Neural cell (in vitro differentiated cells): ENCODE measurements around the gene KRT39.

Experiments used
- EP300 ChIP-seq: fragments of 450-650 bp; conservative IDR thresholded peaks from 2 replicates; pipeline ENCODE4 v1.6.1; 2014; ENCODE audit warnings: antibody characterized with exemption, mild to moderate bottlenecking, moderate library complexity; ENCODE audit not compliant: poor library complexity, severe bottlenecking
- EZH2 ChIP-seq: fragments of 200-600, 300-800 bp; shearing (Covaris generic), sonication (generic); IDR thresholded peaks from 2 replicates; pipeline ENCODE4 v1.6.1; 2014; ENCODE audit warnings: antibody characterized with exemption, low read length, borderline replicate concordance, mild to moderate bottlenecking; ENCODE audit not compliant: insufficient read depth, poor library complexity, severe bottlenecking
- MXI1 ChIP-seq: fragments of 450-650 bp; conservative IDR thresholded peaks from 2 replicates; pipeline ENCODE4 v1.6.1; 2014; ENCODE audit warnings: antibody characterized with exemption, mild to moderate bottlenecking; ENCODE audit not compliant: poor library complexity, severe bottlenecking
- POLR2AphosphoS5 ChIP-seq: IDR thresholded peaks from 2 replicates; pipeline ENCODE4 v1.6.1; 2012
- RAD21 ChIP-seq: fragments of 450-650 bp; conservative IDR thresholded peaks from 2 replicates; pipeline ENCODE4 v1.6.1; 2014; ENCODE audit warnings: antibody characterized with exemption, mild to moderate bottlenecking, moderate library complexity
- REST ChIP-seq: IDR thresholded peaks from 2 replicates; pipeline ENCODE4 v1.6.1; 2012; ENCODE audit warnings: borderline replicate concordance
- SMC3 ChIP-seq: fragments of 450-650 bp; conservative IDR thresholded peaks from 2 replicates; pipeline ENCODE4 v1.6.1; 2014; ENCODE audit warnings: antibody characterized with exemption, mild to moderate bottlenecking, moderate library complexity; ENCODE audit not compliant: poor library complexity
- TF ChIP-seq, protein P1 (sequence below): fragments of 450-650 bp; IDR thresholded peaks from 2 replicates; pipeline ENCODE4 v1.5.1; 2014; ENCODE audit warnings: antibody characterized with exemption, mild to moderate bottlenecking, moderate library complexity; ENCODE audit not compliant: poor library complexity, severe bottlenecking

DNA sequence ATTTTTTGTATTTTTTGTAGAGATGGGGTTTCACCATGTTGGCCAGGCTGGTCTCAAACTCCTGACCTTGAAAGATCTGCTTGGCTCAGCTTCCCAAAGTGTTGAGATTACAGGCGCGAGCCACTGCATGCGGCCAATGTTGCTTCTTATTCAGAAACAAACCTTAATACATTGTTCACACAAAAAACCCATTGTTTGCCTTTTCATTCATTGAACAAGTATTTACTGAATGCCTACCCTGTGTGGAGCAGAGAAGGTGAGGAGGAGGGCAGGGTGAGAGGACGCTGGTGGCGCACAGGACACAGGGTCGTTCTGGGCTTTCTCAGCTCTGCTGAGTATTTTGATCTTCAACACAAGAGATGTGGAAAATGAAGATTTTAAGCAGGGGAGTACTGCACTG is 21.3 kb downstream of the KRT39 start:
- TF ChIP-seq, protein P1, sequence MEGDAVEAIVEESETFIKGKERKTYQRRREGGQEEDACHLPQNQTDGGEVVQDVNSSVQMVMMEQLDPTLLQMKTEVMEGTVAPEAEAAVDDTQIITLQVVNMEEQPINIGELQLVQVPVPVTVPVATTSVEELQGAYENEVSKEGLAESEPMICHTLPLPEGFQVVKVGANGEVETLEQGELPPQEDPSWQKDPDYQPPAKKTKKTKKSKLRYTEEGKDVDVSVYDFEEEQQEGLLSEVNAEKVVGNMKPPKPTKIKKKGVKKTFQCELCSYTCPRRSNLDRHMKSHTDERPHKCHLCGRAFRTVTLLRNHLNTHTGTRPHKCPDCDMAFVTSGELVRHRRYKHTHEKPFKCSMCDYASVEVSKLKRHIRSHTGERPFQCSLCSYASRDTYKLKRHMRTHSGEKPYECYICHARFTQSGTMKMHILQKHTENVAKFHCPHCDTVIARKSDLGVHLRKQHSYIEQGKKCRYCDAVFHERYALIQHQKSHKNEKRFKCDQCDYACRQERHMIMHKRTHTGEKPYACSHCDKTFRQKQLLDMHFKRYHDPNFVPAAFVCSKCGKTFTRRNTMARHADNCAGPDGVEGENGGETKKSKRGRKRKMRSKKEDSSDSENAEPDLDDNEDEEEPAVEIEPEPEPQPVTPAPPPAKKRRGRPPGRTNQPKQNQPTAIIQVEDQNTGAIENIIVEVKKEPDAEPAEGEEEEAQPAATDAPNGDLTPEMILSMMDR: no peak
- TF ChIP-seq POLR2AphosphoS5: no peak
- no peak for TF ChIP-seq EZH2
- no peak for TF ChIP-seq RAD21
- no peak for TF ChIP-seq EP300
- no peak for TF ChIP-seq MXI1
- no peak for TF ChIP-seq SMC3
- no peak for TF ChIP-seq REST
